ENCODE data around the gene ISL2. TPM values are rescaled to one million over a fixed set of nuclear protein-coding genes. Genes with fewer than 3 reads are reported as not detected.

Gene ISL2
- total RNA-seq, 1 donor from 2014 or later: 1.3 TPM

Other genes starting within 250 kb of the ISL2 start
- gene ETFA, start 25.3 kb upstream of the ISL2 start, total RNA-seq: 129 and 133 TPM in 2 replicates

Measured in activated T-helper 1 cell treated with anti-CD3 and anti-CD28 coated beads, Interleukin-12 subunit alpha, Interleukin-12 subunit beta, Interleukin-2, Interleukin-4 antibody, amounts not matched to agents 30 ng/mL and 10 ng/mL and 1 ng/mL, durations not matched to agents 14 hours and 24 hours and 36 hours (primary cell).